CD14-positive monocyte (primary cell): ENCODE measurements around the gene CHST11. TPM values are rescaled to one million over a fixed set of nuclear protein-coding genes. Genes with fewer than 3 reads are reported as not detected.

ENCODE experiments used
- DNase-seq, 3 donors: peaks; one replicate each; pipeline ENCODE4 v3.0.0-alpha.2; 2011 to 2022
- H2AFZ ChIP-seq: 2 replicates; pipeline ENCODE4 v1.6.0; 2012; ENCODE audit warnings: mild to moderate bottlenecking, low read depth, low read length, inconsistent platforms; ENCODE audit not compliant: insufficient read depth, poor library complexity, severe bottlenecking
- H3K27ac ChIP-seq, 2 donors: 1 replicate in 1 of 2; 2 replicates in 1 of 2; pipeline ENCODE4 v1.5.1; 2012 to 2013; ENCODE audit warnings: low read length in 2 of 2, control low read depth in 1 of 2, inconsistent platforms in 1 of 2, low read depth in 1 of 2, mild to moderate bottlenecking in 1 of 2
- H3K27me3 ChIP-seq, 2 donors: one replicate each; pipeline versions ENCODE4 v1.6.0 to v1.6.1; 2011 to 2013; ENCODE audit warnings: low read length in 2 of 2; ENCODE audit not compliant: control insufficient read depth in 2 of 2, insufficient read depth in 2 of 2
- H3K36me3 ChIP-seq, 2 donors: replicated peaks in 1 of 2; 1 replicate in 1 of 2; 2 replicates in 1 of 2; pipeline versions ENCODE4 v1.5.1 to v1.6.1; 2012 to 2013; ENCODE audit warnings: low read length in 2 of 2, control low read depth in 1 of 2, inconsistent platforms in 1 of 2, mild to moderate bottlenecking in 1 of 2; ENCODE audit not compliant: insufficient read depth in 2 of 2, control insufficient read depth in 1 of 2
- H3K4me1 ChIP-seq, 2 donors: 1 replicate in 1 of 2; 2 replicates in 1 of 2; pipeline versions ENCODE4 v1.5.1 to v1.6.1; 2012 to 2013; ENCODE audit warnings: low read length in 2 of 2, control low read depth in 1 of 2, inconsistent platforms in 1 of 2, mild to moderate bottlenecking in 1 of 2, moderate library complexity in 1 of 2; ENCODE audit not compliant: insufficient read depth in 2 of 2, control insufficient read depth in 1 of 2
- H3K4me2 ChIP-seq: replicated peaks from 2 replicates; pipeline ENCODE3; 2012; ENCODE audit warnings: low read length, moderate library complexity, mild to moderate bottlenecking; ENCODE audit not compliant: poor library complexity, severe bottlenecking; ENCODE audit errors: extremely low read depth
- H3K4me3 ChIP-seq, 3 experiments: fragments of 200-600 bp in 1 of 3; sonication (generic) in 1 of 3; replicated peaks in 1 of 3; 1 replicate in 2 of 3; 2 replicates in 1 of 3; pipeline ENCODE4 v1.5.1; 2011 to 2013; ENCODE audit warnings: low read length in 3 of 3, mild to moderate bottlenecking in 3 of 3, control low read depth in 2 of 3, low read depth in 2 of 3, inconsistent platforms in 1 of 3, moderate library complexity in 1 of 3
- H3K79me2 ChIP-seq: 2 replicates; pipeline ENCODE4 v1.6.0; 2012; ENCODE audit warnings: mild to moderate bottlenecking, control low read depth, inconsistent platforms, low read length, moderate library complexity; ENCODE audit not compliant: insufficient read depth
- H3K9ac ChIP-seq: 2 replicates; pipeline ENCODE4 v1.6.0; 2017; ENCODE audit warnings: low read length, mild to moderate bottlenecking; ENCODE audit not compliant: insufficient read depth, poor library complexity, severe bottlenecking
- H3K9me3 ChIP-seq, 2 donors: replicated peaks in 1 of 2; 1 replicate in 1 of 2; 2 replicates in 1 of 2; pipeline versions ENCODE4 v1.5.1 to v1.6.1; 2012 to 2013; ENCODE audit warnings: low read length in 2 of 2, control low read depth in 1 of 2; ENCODE audit not compliant: control insufficient read depth in 1 of 2, insufficient read depth in 1 of 2
- H4K20me1 ChIP-seq: 2 replicates; pipeline ENCODE4 v1.6.0; 2012; ENCODE audit warnings: mild to moderate bottlenecking, low read length, control low read depth, moderate library complexity; ENCODE audit not compliant: insufficient read depth
- H3K27ac Mint-ChIP-seq, 7 donors: one replicate each; pipeline ENCODE4 v1.8.0; 2020; ENCODE audit warnings: mild to moderate bottlenecking in 7 of 7, mixed read lengths in 7 of 7, moderate library complexity in 6 of 7, inconsistent platforms in 2 of 7
- H3K27me3 Mint-ChIP-seq, 3 donors: one replicate each; pipeline ENCODE4 v1.8.0; 2021 to 2022; ENCODE audit warnings: low read depth in 3 of 3, mild to moderate bottlenecking in 3 of 3, mixed read lengths in 3 of 3, moderate library complexity in 3 of 3, inconsistent platforms in 1 of 3
- H3K36me3 Mint-ChIP-seq, 2 donors: one replicate each; pipeline ENCODE4 v1.8.0; 2020; ENCODE audit warnings: mixed read lengths in 2 of 2, inconsistent platforms in 1 of 2, mild to moderate bottlenecking in 1 of 2
- H3K4me1 Mint-ChIP-seq: one replicate; pipeline ENCODE4 v1.8.0; 2020; ENCODE audit warnings: mild to moderate bottlenecking, mixed read lengths
- H3K4me3 Mint-ChIP-seq, 2 donors: one replicate each; pipeline ENCODE4 v1.8.0; 2020; ENCODE audit warnings: mild to moderate bottlenecking in 2 of 2, mixed read lengths in 2 of 2, moderate library complexity in 1 of 2
- H3K9me3 Mint-ChIP-seq, 7 donors: one replicate each; pipeline ENCODE4 v1.8.0; 2020 to 2022; ENCODE audit warnings: mixed read lengths in 7 of 7, mild to moderate bottlenecking in 6 of 7, moderate library complexity in 6 of 7, inconsistent platforms in 2 of 7
- CTCF ChIP-seq: fragments of 200-600 bp; IDR thresholded peaks from one replicate; pipeline ENCODE4 v1.8.0; 2022; ENCODE audit warnings: antibody characterized with exemption, mild to moderate bottlenecking
- WGBS: methylation state at CpG from one replicate; pipeline ENCODE4 v1.1.5; 2013; ENCODE audit warnings: missing lambda C conversion rate; ENCODE audit not compliant: insufficient coverage; 5-methylcytosine and 5-hydroxymethylcytosine counted together
- intact Hi-C, 2 donors: fragments of 100-400 bp; cut with micrococcal nuclease; formaldehyde crosslinking; loops; one replicate each; pipeline versions ENCODE4 v1.15.0 to v1.15.1; 2023
- polyA plus RNA-seq, 3 donors: library from polyadenylated mRNA; depleted of rRNA in 1 of 3; unstranded in 2 of 3; stranded (reverse) in 1 of 3; fragments of 300-500 nt in 2 of 3; fragments of >200 nt in 1 of 3; fragmentation: Illumina TruSeq in 2 of 3; gene quantifications; 1 replicate in 2 of 3; 2 replicates in 1 of 3; pipeline ENCODE4 v1.2.3, GENCODE V29; 2012 to 2021

CHST11 gene
- polyA plus RNA-seq, 3 donors = 44.4 to 66.6 (median 48.4) TPM

- Histone ChIP-seq H3K4me3 (peak overlapping the region in 1 of 3 experiments; percentile 56), H3K4me2 (peak overlapping the region; percentile 61), H3K27me3 (no peaks in the 10 kb centered on the region), H2AFZ (no peak overlapping the region), H3K4me1 (peaks cover 49 to 59% of the 10 kb centered on the region in 2 donors), H3K9me3 (peaks cover 0 to 5% of the 10 kb centered on the region in 2 donors), H3K9ac (peak overlapping the region; percentile 19), H3K36me3 (peaks cover 3 to 11% of the 10 kb centered on the region in 2 donors), H4K20me1 (peaks cover 73% of the 10 kb centered on the region), H3K79me2 (peaks cover 77% of the 10 kb centered on the region), H3K27ac (peak overlapping the region in 1 of 2 donors; percentile 90)
- no CpG with 5 or more reads among the region's 4 CpGs for WGBS
- no peak overlapping the region for H3K4me3 Mint-ChIP-seq
- H3K36me3 Mint-ChIP-seq = peaks cover 21 to 22% of the 10 kb centered on the region in 2 donors
- H3K9me3 Mint-ChIP-seq = peaks cover 3 to 8% (median 5%) of the 10 kb centered on the region in 7 donors
- peaks cover 74% of the 10 kb centered on the region for H3K4me1 Mint-ChIP-seq
- intact Hi-C loops = loop anchor here (5.0 to 10.0 kb wide), 3 partner anchors 33 to 124 kb away; partner anchors contain the start of gene CHST11 (in 1 of the 2)
- H3K27me3 Mint-ChIP-seq = peaks cover 0 to 2% (median 0%) of the 10 kb centered on the region in 3 donors
- peak overlapping the region; percentile 91 to 98 (median 93) for H3K27ac Mint-ChIP-seq
- TF ChIP-seq CTCF = no peak
- DNase-seq = no peak
These were observed 112.2 kb downstream of the CHST11 start for GRCh38 chr12:104568935-104569334.

GRCh38 chr12:104569346-104570173 lies 112.8 kb downstream of the CHST11 start:
- peaks cover 71% of the 10 kb centered on the region for H3K79me2 ChIP-seq
- Mint-ChIP-seq H3K27me3 (peaks cover 0 to 2% (median 0%) of the 10 kb centered on the region in 3 donors), H3K27ac (peak overlapping the region; percentile 91 to 98 (median 93)), H3K4me3 (peak overlapping the region; percentile 53 to 87), H3K9me3 (peaks cover 0 to 5% (median 2%) of the 10 kb centered on the region in 7 donors), H3K36me3 (peaks cover 15 to 16% of the 10 kb centered on the region in 2 donors), H3K4me1 (peaks cover 72% of the 10 kb centered on the region)
- intact Hi-C loops = loop anchor here (5.0 to 10.0 kb wide), 3 partner anchors 33 to 125 kb away; partner anchors contain the start of gene CHST11 (in 1 of the 2)
- H3K9ac ChIP-seq = peak overlapping the region; percentile 41
- peaks cover 67% of the 10 kb centered on the region for H4K20me1 ChIP-seq
- H3K36me3 ChIP-seq = peaks cover 0 to 5% of the 10 kb centered on the region in 2 donors
- 0% methylated on average over 2 of the region's 8 CpGs for WGBS
- DNase-seq = peak; percentile 76 to 91 (median 90)
- H3K4me3 ChIP-seq = peak overlapping the region in 2 of 3 experiments; percentile 27 to 56
- TF ChIP-seq CTCF = no peak
- peaks cover 49 to 59% of the 10 kb centered on the region in 2 donors for H3K4me1 ChIP-seq
- peak overlapping the region; percentile 61 for H3K4me2 ChIP-seq
- H3K9me3 ChIP-seq = no peaks in the 10 kb centered on the region
- no peak overlapping the region for H2AFZ ChIP-seq
- H3K27ac ChIP-seq = peak overlapping the region; percentile 66 to 90
- no peaks in the 10 kb centered on the region for H3K27me3 ChIP-seq
